Upper lobe of left lung (tissue), 4 donors: ENCODE measurements around the gene EXOC8.

ENCODE experiments used
- CTCF ChIP-seq, 6 experiments: fragments of 450-650 bp in 4 of 6; fragments of 200-600 bp in 2 of 6; sonication (generic) in 2 of 6; IDR thresholded peaks; one replicate each; pipeline ENCODE4 v1.5.1; 2016 to 2019; ENCODE audit warnings: antibody characterized with exemption in 6 of 6
- EP300 ChIP-seq, 4 donors: sonication (generic); formaldehyde crosslinking; IDR thresholded peaks; one replicate each; pipeline ENCODE4 v1.5.1; 2017; ENCODE audit warnings: antibody characterized with exemption in 4 of 4, control low read depth in 2 of 4

- TF ChIP-seq CTCF (IDR thresholded peaks at IDR 0.05) = no peak
- TF ChIP-seq EP300 (IDR thresholded peaks at IDR 0.05) = no peak
These were observed 1.7 kb downstream of the EXOC8 start for GRCh38 chr1:231335663-231336602.
